WTC11 (cell line): ENCODE measurements around the gene ENPP6.

Experiments
- ATF3 ChIP-seq: sonication (generic); formaldehyde crosslinking; conservative IDR thresholded peaks from 2 replicates; pipeline ENCODE4 v1.8.1; 2022; ENCODE audit warnings: mild to moderate bottlenecking, missing genetic modification reagents
- ETV6 ChIP-seq: sonication (generic); formaldehyde crosslinking; IDR thresholded peaks from 2 replicates; pipeline ENCODE4 v1.8.1; 2022; ENCODE audit warnings: mild to moderate bottlenecking, missing genetic modification reagents
- RELA ChIP-seq: sonication (generic); formaldehyde crosslinking; IDR thresholded peaks from 2 replicates; pipeline ENCODE4 v1.8.1; 2022; ENCODE audit warnings: missing genetic modification reagents, mild to moderate bottlenecking, borderline replicate concordance
- ZNF423 ChIP-seq: fragments of 250-450 bp; sonication (Bioruptor Pico); IDR thresholded peaks from 2 replicates; pipeline ENCODE4 v2.1.2; 2022; ENCODE audit warnings: mild to moderate bottlenecking, moderate library complexity
- TF ChIP-seq, protein P1 (sequence below): fragments of 200-600 bp; IDR thresholded peaks from 2 replicates; pipeline ENCODE4 v1.8.0; 2022; ENCODE audit warnings: antibody characterized with exemption
- TF ChIP-seq, protein P2 (sequence below): sonication (generic); formaldehyde crosslinking; IDR thresholded peaks from 2 replicates; pipeline ENCODE4 v1.8.1; 2022; ENCODE audit warnings: low read depth, mild to moderate bottlenecking, moderate library complexity, missing genetic modification reagents, borderline replicate concordance

GRCh38 chr4:184126800-184127199 is 90.9 kb downstream of the ENPP6 start:
- TF ChIP-seq, protein P1, sequence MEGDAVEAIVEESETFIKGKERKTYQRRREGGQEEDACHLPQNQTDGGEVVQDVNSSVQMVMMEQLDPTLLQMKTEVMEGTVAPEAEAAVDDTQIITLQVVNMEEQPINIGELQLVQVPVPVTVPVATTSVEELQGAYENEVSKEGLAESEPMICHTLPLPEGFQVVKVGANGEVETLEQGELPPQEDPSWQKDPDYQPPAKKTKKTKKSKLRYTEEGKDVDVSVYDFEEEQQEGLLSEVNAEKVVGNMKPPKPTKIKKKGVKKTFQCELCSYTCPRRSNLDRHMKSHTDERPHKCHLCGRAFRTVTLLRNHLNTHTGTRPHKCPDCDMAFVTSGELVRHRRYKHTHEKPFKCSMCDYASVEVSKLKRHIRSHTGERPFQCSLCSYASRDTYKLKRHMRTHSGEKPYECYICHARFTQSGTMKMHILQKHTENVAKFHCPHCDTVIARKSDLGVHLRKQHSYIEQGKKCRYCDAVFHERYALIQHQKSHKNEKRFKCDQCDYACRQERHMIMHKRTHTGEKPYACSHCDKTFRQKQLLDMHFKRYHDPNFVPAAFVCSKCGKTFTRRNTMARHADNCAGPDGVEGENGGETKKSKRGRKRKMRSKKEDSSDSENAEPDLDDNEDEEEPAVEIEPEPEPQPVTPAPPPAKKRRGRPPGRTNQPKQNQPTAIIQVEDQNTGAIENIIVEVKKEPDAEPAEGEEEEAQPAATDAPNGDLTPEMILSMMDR, result no peak
- TF ChIP-seq ATF3 (CRISPR knock-in tag) (no peak), ZNF423 (CRISPR knock-in tag) (no peak), RELA (CRISPR knock-in tag) (no peak), ETV6 (CRISPR knock-in tag) (no peak)
- TF ChIP-seq, protein P2, sequence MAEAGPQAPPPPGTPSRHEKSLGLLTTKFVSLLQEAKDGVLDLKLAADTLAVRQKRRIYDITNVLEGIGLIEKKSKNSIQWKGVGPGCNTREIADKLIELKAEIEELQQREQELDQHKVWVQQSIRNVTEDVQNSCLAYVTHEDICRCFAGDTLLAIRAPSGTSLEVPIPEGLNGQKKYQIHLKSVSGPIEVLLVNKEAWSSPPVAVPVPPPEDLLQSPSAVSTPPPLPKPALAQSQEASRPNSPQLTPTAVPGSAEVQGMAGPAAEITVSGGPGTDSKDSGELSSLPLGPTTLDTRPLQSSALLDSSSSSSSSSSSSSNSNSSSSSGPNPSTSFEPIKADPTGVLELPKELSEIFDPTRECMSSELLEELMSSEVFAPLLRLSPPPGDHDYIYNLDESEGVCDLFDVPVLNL (CRISPR knock-in tag), result no peak
